NOMO-1 (cell line): ENCODE data around the gene ZNF831.

Experiments
- DNase-seq, 2 experiments: peaks; one replicate each; lab custom pipeline; 2025; ENCODE audit not compliant: unreplicated experiment in 2 of 2; lab: John Stamatoyannopoulos, UW

Gene ZNF831

DNA sequence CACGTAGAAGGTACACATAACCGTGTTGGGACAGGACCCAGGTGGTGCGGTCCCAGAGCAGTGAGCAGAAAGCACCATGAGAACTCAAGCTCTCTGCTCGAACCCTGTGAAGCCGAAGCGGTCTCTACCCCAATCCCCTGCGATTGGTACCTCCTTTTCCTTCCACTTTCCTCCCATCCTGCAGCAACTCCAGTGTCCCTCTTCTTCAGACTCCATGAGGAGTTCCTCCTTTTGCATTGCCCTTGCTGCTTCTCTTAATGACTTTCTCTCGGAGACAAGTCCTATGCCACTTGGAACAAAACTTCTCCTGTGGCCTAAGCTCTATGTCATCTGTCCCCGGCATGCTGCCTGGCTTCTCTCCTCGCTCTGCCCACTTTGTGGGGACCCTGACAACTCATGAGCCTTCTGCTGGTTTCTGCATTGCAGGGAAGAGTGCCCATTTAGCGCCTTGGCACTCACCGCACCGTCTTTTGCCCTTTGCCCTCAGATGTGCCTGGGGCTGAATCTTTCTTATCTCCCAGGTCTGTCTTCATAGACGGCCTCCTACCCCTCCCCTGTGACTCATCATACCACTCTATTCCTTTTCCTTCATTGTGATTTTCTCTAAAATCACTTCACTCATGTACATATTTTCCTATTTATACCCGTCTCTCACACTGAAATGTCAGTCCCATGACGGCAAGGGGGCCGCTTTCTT is 9.2 kb upstream of the ZNF831 start:
- no peak for DNase-seq

DNA sequence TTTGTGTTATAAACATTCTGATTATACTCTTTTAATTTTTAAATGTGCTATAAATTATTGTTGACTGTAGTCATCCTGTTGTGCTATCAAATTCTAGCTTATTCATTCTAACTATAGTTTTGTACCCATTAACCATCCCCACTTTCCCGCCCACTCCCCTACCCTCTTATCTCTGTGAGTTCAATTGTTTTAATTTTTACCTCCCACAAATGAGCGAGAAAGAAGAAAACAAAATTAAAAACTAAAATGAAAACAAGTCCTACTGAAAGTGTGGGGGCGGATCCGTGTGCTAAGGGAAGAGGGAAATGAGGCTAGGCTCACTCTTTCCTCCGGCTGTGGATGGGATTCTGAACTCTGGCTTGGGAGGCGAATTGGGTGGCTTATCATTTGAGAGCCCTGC is 6.6 kb upstream of the ZNF831 start:
- no peak for DNase-seq

DNA sequence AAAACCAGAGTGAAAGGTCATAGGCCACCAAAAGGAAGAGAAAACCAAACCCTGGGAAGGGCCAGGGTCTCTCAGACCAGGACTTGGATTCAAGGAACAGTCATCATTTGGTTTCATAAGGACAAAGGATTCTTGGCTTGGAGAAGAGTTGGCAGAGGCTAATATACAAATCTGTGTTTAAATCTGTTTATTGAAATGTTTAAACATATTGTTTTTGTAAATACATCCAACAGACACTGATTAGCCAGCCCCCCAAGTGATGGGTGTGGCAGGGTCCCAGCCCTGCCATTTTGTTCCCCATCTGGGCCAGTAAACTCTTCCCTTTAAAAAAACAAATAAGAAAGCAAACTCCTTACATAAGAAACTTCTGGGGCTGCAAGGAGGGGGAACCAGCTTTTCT is 6.1 kb upstream of the ZNF831 start:
- DNase-seq: no peak

DNA sequence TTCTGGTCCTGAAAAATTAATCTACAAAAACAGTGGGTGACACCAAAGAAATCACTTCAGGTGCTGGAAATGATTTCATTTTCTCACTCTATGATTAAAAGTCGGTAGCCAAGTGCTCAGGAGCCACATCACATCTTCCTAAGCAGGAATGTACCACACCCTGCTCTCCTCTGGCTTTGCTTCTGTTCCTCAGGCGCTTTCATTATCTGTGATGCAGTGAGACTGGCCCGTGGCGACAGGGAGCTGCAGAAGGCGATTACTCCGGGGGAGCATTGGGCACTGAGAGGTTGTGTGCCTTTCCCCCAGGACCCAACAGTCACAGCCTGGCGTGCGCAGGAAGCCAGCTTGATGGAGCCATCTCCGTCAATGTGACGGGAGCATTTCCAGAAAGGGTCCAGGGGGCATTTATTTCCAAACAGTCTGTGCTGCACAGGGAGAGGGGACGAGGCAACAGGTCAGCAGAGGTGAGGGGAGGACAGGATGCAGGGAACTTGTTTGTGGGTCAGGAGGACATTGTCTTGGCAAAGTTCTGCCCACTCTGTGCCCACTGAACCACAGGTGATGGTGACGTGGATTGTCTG is 5.6 kb upstream of the ZNF831 start:
- DNase-seq: no peak

DNA sequence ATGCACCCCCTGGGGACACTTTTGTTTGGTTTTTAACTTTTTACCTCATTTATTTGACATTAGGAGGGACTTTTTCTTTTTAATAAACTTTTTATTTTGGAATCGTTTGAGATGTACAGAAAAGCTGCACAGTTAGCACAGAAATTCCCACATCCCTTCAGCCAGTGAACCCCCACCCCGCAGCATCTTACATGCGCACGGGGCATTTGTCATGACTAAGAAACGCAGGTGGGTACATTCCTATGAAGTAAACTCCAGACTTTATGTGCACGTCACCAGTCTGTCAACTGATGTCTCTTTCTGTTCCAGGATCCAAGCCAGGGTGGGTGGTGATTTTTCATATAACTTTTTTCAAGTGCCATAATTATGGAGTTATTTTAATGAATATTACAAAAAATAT is 4.9 kb upstream of the ZNF831 start:
- DNase-seq: no peak

DNA sequence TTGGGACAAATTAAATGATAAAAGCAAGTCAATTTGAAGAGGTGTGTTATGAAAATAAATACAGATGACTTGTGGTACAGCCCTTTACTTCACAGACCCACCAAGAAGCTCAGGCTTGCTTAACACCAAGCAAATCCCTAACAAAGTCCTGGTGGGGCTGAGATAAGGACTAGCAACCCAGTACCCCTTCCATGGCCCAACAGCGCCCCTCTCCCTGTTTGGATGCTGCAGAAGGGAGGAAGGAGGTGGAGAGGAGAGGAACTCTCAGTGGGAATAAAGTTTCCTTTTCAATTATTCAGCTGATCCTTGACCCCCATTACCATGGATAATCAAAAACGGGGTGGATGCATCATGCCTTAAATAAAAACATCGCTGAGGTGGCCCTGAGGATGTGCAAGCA is 4.5 kb upstream of the ZNF831 start:
- no peak for DNase-seq

DNA sequence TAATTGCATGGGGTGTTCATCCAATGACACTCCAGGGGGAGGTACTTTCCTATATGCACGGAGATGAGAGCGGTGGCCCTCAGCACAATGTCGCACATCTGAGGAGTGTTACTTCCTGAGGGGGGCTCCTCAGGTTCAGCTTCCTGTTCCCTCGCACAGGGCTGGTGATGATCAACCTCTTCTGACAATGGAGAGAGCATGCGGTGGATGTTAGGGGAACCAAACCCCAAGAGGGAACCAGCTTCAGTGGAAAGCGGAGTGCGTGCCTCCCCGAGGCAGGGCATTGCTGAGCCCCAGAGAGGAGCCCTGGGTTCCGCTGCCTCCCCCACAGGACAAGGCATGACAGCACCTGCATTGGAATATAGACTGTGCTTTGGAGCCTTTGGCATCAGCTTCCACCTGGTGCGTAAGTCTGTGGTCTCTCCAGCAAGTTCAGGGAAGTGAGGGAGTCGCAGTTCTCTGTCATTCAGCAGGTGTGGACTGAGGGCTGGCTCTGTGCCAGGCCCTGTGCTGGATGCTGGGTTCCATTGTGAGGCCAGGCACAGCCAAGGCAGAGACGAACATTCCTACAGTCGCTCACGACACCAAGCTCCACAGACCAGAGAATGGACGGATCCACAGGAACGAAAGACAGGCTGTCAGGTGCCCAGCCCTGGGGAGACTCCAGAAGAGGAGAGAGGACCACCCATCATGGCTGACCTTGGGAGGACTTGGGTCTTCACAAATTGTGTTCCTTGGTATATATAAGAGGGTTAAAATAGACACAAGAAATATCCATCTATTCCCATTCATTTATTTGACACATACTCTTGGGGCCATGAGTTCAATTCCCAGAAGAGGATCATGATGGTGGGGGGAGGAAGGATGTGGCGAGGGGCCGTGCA is 3.9 kb upstream of the ZNF831 start:
- DNase-seq: no peak

DNA sequence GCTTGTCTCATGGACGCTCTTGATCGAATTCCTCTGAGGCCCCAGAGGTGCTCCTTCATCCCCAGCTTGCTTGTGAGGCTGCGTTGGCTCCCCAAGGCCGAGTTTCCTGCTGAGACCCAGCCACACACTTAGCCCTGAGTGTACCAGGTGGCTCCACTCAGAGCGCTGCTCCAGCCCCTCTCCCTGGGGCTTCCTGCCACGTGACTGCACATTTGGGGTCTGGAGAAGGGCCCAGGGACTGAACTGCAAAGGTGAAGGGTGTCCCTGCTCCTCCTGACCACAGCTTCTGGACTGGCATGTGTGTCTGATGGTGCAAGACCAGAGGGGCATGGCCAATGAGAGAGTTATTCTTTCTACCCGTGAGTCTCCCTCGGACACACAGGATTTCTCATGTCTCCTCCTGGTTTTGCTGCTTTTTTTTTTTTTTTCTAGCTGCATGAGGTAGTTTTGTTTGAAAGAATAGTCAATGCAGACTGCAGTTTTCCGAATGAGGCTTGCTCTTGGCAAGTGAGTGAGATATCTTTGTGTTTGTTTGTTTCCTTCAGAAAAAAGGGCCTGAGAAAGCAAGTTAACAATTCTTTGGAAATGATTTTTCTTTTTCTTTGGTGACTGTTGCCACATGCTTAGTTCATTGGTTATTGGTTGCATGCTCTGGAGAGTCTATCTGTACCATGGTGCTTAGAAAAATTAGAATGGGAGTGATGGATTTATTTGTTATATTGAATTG is 3.1 kb upstream of the ZNF831 start:
- DNase-seq: no peak

DNA sequence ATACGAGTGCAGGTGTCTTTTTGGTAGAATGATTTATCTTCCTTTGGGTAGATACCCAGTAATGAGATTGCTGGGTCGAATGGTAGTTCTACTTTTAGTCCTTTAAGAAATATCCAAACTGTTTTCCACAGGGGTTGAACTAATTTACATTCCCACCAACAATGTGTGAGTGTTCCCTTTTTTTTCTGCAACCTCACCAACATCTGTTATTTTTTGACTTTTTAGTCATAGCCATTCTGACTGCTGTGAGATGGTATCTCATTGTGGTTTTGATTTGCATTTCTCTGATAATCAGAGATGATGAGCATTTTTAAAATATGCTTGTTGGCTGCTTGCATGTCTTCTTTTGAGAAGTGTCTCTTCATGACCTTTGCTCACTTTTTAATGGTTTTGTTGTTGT is 1.9 kb upstream of the ZNF831 start:
- DNase-seq: no peak

DNA sequence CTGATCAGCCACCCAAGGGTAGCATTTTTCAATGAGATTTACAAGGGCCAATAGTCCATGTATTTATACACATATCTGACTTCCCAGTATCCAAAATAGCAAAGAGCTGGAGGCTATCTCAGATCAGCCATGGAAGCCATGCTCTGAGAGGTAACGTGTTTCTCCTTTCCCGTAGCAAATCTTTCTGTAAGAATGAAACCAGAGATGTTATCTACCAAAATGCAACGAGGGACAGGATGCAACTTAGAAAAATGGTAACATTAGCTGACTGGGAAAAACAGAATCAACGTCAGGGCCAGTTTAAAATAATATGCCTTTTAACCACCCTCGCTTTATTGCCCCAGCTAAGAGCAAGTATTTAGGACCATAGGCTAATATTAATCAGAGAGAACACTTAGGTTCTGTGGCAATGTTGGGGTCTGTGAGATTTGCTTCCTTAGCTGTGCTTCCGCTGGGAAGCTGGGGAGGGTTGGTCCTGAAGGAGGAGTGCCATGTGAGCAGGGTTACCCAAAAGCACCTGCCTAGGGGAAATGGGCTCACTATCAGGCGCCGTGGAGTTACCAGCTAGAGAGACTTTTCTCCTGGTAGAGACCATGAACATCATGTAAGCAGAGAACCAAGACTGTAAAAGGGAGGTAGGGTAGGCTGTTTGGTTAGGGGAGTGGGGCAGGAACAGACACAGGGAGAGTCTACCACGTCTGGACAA is 1.2 kb downstream of the ZNF831 start:
- DNase-seq: no peak

DNA sequence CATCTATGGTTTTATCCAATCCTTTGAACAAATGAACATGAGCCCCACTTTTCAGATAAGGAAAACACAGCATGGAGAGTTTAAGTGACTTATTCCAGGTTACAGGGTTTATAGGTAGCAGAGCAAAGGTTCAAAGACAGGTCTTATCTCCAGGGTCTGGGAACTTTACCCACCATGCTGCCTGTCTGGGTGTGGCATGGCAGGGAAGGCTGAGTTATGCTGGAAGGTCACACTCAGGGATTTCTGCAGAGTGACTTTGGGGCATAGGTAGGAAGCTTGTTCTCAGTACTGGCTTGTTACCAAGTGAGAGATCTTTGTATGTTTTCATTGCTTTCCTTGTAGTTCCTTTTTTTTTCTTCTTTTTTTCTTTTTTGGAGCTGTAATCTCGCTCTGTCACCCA is 1.8 kb downstream of the ZNF831 start:
- no peak for DNase-seq

DNA sequence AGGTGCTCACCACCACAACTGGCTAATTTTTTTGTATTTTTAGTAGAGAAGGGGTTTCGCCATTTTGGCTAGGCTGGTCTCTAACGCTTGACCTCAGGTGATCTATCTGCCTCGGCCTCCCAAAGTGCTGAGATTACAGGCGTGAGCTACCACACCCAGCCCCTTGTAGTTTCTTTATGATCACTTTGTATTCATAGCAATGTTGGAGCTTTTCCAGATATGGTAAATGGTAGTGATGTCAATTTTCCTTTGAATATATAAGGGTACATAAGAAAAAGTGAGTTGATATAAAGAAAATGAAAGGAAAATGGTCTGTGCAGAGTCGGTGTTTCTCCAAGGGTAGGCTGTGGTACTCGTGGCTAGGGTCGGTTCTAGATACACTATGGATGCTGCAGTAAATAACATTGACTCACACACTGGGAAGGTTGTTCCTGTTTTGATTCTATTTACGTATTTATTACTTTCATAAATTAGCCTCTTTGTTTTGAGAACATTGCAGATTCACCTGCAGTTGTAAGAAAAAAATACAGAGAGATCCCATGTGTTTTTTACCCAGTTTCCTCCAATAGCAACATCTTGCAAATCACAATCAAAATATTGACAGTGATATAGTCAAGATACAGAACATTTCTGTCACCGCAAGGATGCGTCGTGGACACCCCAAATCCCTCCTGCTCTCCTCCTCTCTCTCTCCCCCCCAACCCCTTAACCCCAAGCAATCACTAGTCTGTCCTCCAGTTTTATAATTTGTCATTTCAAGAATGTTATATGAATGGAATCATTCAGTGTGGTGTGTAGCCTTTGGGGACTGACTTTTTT is 2.5 kb downstream of the ZNF831 start:
- DNase-seq: no peak

DNA sequence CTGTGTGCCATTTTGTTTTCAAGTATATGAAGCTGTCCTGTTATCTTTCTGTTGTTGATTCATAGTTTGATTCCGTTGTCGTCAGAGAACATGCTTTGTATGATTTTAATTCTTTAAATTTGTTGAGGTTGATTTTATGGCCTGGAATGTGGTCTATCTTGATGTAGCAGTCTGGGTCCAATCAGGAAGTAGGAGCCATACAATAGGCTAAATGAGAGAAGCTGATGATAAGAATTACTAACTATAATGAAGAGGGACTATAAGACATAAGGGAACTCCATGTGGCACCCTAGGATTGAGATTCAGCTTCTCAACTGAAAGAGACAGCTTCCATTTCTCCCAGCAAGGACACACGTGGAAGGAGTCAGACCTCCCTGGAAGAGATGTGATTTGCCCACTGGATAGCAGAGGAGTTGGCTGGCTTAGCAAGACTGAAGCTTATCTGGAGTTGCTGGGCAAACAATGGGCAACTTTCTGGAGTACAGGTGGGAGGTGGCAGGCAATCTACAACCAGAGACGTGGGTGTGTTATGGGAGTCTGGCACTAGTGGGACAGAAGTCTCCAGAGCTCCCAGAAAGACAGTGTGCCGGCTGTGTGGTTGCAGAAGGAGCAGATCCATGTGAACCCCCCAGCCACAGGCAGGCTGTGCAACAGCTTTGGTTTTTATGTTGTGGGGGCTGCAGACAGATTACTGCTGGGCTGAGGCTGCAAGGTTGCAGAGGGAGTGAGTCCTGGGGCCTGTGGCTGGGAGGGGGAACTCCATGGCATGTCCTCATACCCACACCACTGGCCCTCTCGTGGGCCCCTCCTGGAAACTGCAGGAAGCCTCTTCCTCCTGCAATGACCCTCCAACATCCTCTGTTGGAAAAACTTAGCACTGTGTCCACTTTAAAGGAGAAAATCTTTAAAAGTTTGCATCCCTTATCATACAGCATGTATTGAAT is 7.1 kb downstream of the ZNF831 start:
- no peak for DNase-seq

DNA sequence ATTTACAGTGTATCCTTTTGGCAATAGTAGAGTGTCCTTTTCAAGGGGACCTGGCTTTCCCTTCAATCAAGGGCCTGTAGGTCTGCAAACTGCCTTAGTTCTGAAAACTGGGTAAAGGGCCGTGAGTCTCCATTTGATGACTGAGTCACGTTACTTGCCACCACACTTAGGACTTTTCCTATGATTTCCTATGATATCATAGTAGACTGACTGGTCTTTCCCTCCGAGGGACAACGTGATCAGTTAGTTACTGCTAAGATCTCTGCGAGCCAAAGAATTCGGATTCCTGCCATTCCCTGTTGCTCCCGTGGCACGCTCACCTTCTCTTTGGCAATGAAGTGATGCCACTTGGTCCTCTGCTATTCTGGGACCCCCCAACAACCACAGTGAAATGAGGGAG is 8.4 kb downstream of the ZNF831 start:
- no peak for DNase-seq

DNA sequence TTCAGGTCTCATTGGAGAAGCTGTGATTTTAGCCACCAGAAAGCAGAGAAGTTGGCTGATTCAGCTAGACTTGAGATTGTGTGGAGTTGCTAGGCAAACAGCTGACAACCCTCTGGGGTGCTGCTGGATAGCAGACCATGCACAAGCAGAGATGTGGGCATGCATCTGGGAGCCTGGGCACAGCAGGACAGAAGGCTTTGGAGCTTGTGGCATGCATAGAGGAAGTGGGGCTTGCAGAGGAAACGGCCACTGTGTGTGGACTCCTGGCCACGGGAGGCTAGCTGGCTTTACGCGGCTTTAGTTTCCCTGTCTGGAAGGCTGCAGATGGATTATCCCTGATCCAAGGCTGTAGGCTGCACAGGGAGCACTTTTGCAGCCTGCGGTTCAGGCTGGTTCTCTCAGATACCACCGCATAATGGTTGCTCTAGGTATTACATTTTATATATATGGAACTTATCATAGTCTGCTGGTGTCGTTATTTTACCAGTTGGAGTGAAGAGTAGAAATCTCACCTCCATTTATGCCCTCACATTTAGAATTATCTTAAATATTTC is 10.4 kb downstream of the ZNF831 start:
- no peak for DNase-seq

DNA sequence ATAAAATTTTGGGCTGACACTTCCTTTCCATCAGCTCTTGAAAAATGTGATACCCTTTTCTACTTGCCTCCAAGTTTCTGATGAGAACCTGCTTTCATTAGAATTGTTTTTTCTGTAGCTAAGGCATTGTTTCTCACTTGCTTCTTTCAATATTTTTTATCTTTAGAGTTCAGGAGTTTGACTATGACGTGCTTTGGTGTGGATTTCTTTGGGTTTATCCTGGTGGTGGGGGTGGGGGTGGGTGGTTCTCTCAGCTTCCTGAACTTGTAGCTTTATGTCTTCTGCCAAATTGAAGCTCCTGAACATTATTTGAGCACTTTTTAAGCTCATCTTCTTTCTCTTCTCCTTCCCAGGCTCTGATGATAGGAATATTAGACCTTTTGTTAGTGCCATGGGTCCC is 11.4 kb downstream of the ZNF831 start:
- no peak for DNase-seq

DNA sequence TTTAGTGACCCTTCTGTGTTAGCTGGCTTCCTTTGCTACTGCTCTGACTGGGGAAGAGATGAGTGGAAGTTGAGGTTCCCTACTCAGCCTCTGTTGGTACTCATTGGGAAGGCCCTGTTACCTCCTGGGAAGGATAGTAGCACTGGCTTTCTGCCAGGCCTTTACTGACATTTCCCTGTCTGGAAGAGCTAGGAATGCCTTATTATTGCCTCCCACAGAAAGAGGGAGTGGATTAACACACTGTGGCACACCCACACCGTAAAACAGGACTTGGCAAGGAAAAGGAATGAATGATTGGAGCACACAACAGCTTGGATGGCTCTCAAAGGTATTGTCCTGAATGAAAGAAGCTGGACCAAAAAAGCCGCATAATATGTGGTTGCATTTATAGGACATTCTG is 12.2 kb downstream of the ZNF831 start:
- DNase-seq: no peak

DNA sequence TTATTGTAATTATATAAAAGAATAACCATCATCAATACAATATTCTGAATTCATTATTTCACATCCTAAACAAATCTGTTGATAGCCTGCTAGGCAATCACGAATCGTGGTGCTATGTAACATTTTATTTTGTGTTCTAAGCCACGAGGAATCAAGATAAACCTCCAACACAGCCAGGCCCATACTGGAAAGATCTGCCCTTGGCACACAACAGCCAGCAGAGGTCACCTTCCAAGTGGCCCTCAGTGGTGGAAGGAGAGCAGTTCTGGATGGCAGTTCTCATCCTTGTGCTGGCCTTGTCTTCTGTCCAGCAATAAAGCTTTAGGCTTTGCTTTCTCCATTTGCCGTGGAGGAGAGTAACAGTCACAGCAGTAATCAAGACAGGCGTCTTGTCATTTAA is 13.2 kb downstream of the ZNF831 start:
- no peak for DNase-seq
